Progenitor cell of endocrine pancreas (in vitro differentiated cells): ENCODE data around the gene RFX1. TPM values are rescaled to one million over a fixed set of nuclear protein-coding genes. Genes with fewer than 3 reads are reported as not detected.
"Not testable (repeated sequence)": the region's sequence is repeated elsewhere in the genome, so short reads cannot be mapped to it uniquely, and the experiment has no call there.

ENCODE experiments used
- DNase-seq: peaks from one replicate; pipeline ENCODE4 v3.0.0; 2021; ENCODE audit warnings: low spot score; ENCODE audit not compliant: unreplicated experiment
- H3K27ac Mint-ChIP-seq: 2 replicates; pipeline ENCODE4 v1.8.0; 2021; ENCODE audit warnings: mild to moderate bottlenecking, moderate library complexity, mixed read lengths
- H3K27me3 Mint-ChIP-seq: 2 replicates; pipeline ENCODE4 v1.8.0; 2021; ENCODE audit warnings: mixed read lengths
- H3K36me3 Mint-ChIP-seq: 2 replicates; pipeline ENCODE4 v1.8.0; 2022; ENCODE audit warnings: mixed read lengths; ENCODE audit not compliant: insufficient read depth
- H3K4me1 Mint-ChIP-seq: 2 replicates; pipeline ENCODE4 v1.8.0; 2021; ENCODE audit warnings: low read depth, mixed read lengths
- H3K4me3 Mint-ChIP-seq: 2 replicates; pipeline ENCODE4 v1.8.0; 2021; ENCODE audit warnings: low read depth, mild to moderate bottlenecking, moderate library complexity, mixed read lengths
- H3K9me3 Mint-ChIP-seq: 2 replicates; pipeline ENCODE4 v1.8.0; 2021; ENCODE audit warnings: low read depth, mixed read lengths
- CTCF ChIP-seq: fragments of 200-600 bp; sonication (generic); IDR thresholded peaks from one replicate; pipeline ENCODE4 v1.5.0; 2021; ENCODE audit warnings: antibody characterized with exemption, mild to moderate bottlenecking; ENCODE audit not compliant: unreplicated experiment
- total RNA-seq: library from RNA; stranded (reverse); gene quantifications from 2 replicates; pipeline ENCODE4 v1.2.1, GENCODE V29; 2021

The RFX1 gene
- total RNA-seq, 1 donor from 2014 or later = 26.5 TPM

- Mint-ChIP-seq H3K4me1 (no peaks in the 10 kb centered on the region), H3K27ac (no peak overlapping the region), H3K36me3 (peaks cover 3% of the 10 kb centered on the region), H3K4me3 (no peak overlapping the region), H3K27me3 (peaks cover 38% of the 10 kb centered on the region), H3K9me3 (no peaks in the 10 kb centered on the region)
- TF ChIP-seq CTCF = no peak
- DNase-seq = no peak
Measured at GRCh38 chr19:14053032-14053431, 46.9 kb upstream of the RFX1 start.

GRCh38 chr19:14052470-14052869 is 46.4 kb upstream of the RFX1 start:
- no peak for TF ChIP-seq CTCF
- no peak for DNase-seq
- H3K4me3 Mint-ChIP-seq = no peak overlapping the region
- no peaks in the 10 kb centered on the region for H3K4me1 Mint-ChIP-seq
- peaks cover 33% of the 10 kb centered on the region for H3K27me3 Mint-ChIP-seq
- H3K9me3 Mint-ChIP-seq = no peaks in the 10 kb centered on the region
- H3K36me3 Mint-ChIP-seq = peaks cover 3% of the 10 kb centered on the region
- H3K27ac Mint-ChIP-seq = no peak overlapping the region

GRCh38 chr19:14051980-14052379 is 45.9 kb upstream of the RFX1 start:
- Mint-ChIP-seq H3K27me3 (peaks cover 32% of the 10 kb centered on the region), H3K27ac (no peak overlapping the region), H3K36me3 (peaks cover 3% of the 10 kb centered on the region), H3K4me3 (no peak overlapping the region), H3K9me3 (no peaks in the 10 kb centered on the region), H3K4me1 (no peaks in the 10 kb centered on the region)
- TF ChIP-seq CTCF = no peak
- no peak for DNase-seq

- H3K36me3 Mint-ChIP-seq, H3K27ac Mint-ChIP-seq, H3K4me1 Mint-ChIP-seq, DNase-seq, H3K9me3 Mint-ChIP-seq, H3K4me3 Mint-ChIP-seq: not testable (repeated sequence)
- H3K27me3 Mint-ChIP-seq = peaks cover 21% of the 10 kb centered on the region
Measured at GRCh38 chr19:14050961-14051360, 44.8 kb upstream of the RFX1 start.

GRCh38 chr19:14050512-14050911 is 44.4 kb upstream of the RFX1 start:
- Mint-ChIP-seq H3K4me1 (no peaks in the 10 kb centered on the region), H3K27me3 (peaks cover 18% of the 10 kb centered on the region), H3K4me3 (no peak overlapping the region), H3K36me3 (peaks cover 3% of the 10 kb centered on the region), H3K9me3 (no peaks in the 10 kb centered on the region), H3K27ac (no peak overlapping the region)
- TF ChIP-seq CTCF = no peak
- DNase-seq = no peak

- H3K27me3 Mint-ChIP-seq = no peaks in the 10 kb centered on the region
- H3K9me3 Mint-ChIP-seq = no peaks in the 10 kb centered on the region
- TF ChIP-seq CTCF = peak; percentile 66
- no peak for DNase-seq
- H3K27ac Mint-ChIP-seq = no peak overlapping the region
- H3K4me1 Mint-ChIP-seq = no peaks in the 10 kb centered on the region
- H3K36me3 Mint-ChIP-seq = peaks cover 2% of the 10 kb centered on the region
- H3K4me3 Mint-ChIP-seq = no peak overlapping the region
Measured at GRCh38 chr19:14048443-14049153, 42.5 kb upstream of the RFX1 start.

GRCh38 chr19:14047866-14048265 is 41.7 kb upstream of the RFX1 start:
- not testable (repeated sequence) for DNase-seq, H3K4me1 Mint-ChIP-seq, H3K36me3 Mint-ChIP-seq, H3K9me3 Mint-ChIP-seq, H3K27me3 Mint-ChIP-seq, H3K4me3 Mint-ChIP-seq, H3K27ac Mint-ChIP-seq
